Activated CD4-positive, alpha-beta T cell treated with anti-CD3 and anti-CD28 coated beads, Interleukin-2, Interleukin-4, amounts not matched to agents 100 ng/mL and 50 ng/mL, durations not matched to agents 16 hours and 8 hours (primary cell): ENCODE results near the gene CRISPLD2.
"Not testable (repeated sequence)": the region's sequence is repeated elsewhere in the genome, so short reads cannot be mapped to it uniquely, and the experiment has no call there.

Experiments used
- DNase-seq: peaks from one replicate; pipeline ENCODE4 v3.0.0-alpha.2; 2020; ENCODE audit warnings: low spot score

Gene CRISPLD2

GRCh38 chr16:84932681-84933080 lies 112.9 kb downstream of the CRISPLD2 start:
- DNase-seq, result no peak

GRCh38 chr16:84933774-84934631 lies 114.2 kb downstream of the CRISPLD2 start:
- DNase-seq, result no peak

GRCh38 chr16:84937196-84938005 lies 117.6 kb downstream of the CRISPLD2 start:
- no peak for DNase-seq

GRCh38 chr16:84938616-84939015 lies 118.8 kb downstream of the CRISPLD2 start:
- DNase-seq, result not testable (repeated sequence)

GRCh38 chr16:84940670-84941551 lies 121.1 kb downstream of the CRISPLD2 start:
- DNase-seq, result no peak

- DNase-seq, result no peak
Observed at GRCh38 chr16:84941921-84942320, 122.1 kb downstream of the CRISPLD2 start.

- DNase-seq, result no peak
Observed at GRCh38 chr16:84942786-84943185, 123.0 kb downstream of the CRISPLD2 start.

- DNase-seq, result no peak
Observed at GRCh38 chr16:84943620-84944019, 123.8 kb downstream of the CRISPLD2 start.

GRCh38 chr16:84947022-84947421 lies 127.2 kb downstream of the CRISPLD2 start:
- no peak for DNase-seq

GRCh38 chr16:84947996-84948850 lies 128.4 kb downstream of the CRISPLD2 start:
- no peak for DNase-seq

- no peak for DNase-seq
Observed at GRCh38 chr16:84948851-84949610, 129.2 kb downstream of the CRISPLD2 start.

GRCh38 chr16:84949772-84950436 lies 130.1 kb downstream of the CRISPLD2 start:
- no peak for DNase-seq

GRCh38 chr16:84950906-84951305 lies 131.1 kb downstream of the CRISPLD2 start:
- peak; percentile 28 for DNase-seq

GRCh38 chr16:84952335-84953189 lies 132.8 kb downstream of the CRISPLD2 start:
- peak; percentile 81 for DNase-seq

- DNase-seq, result no peak
Observed at GRCh38 chr16:84953190-84953746, 133.5 kb downstream of the CRISPLD2 start.

GRCh38 chr16:84955427-84955826 lies 135.6 kb downstream of the CRISPLD2 start:
- DNase-seq, result no peak

GRCh38 chr16:84957192-84957591 lies 137.4 kb downstream of the CRISPLD2 start:
- no peak for DNase-seq

GRCh38 chr16:84957792-84958191 lies 138.0 kb downstream of the CRISPLD2 start:
- DNase-seq, result no peak
